Activated naive CD8-positive, alpha-beta T cell treated with anti-CD3 and anti-CD28 coated beads for 36 hours (primary cell): ENCODE results near the gene EFCAB8. TPM values are rescaled to one million over a fixed set of nuclear protein-coding genes. Genes with fewer than 3 reads are reported as not detected.

Experiments used
- DNase-seq: peaks from one replicate; pipeline ENCODE4 v3.0.0; 2021
- H3K27ac Mint-ChIP-seq: one replicate; pipeline ENCODE4 v1.8.0; 2022; ENCODE audit warnings: mild to moderate bottlenecking, moderate library complexity, mixed read lengths
- H3K27me3 Mint-ChIP-seq: one replicate; pipeline ENCODE4 v1.8.0; 2022; ENCODE audit warnings: mild to moderate bottlenecking, mixed read lengths
- H3K36me3 Mint-ChIP-seq: one replicate; pipeline ENCODE4 v1.8.0; 2021; ENCODE audit warnings: mild to moderate bottlenecking, mixed read lengths
- H3K4me1 Mint-ChIP-seq: one replicate; pipeline ENCODE4 v1.8.0; 2021; ENCODE audit warnings: mixed read lengths
- H3K4me3 Mint-ChIP-seq: one replicate; pipeline ENCODE4 v1.8.0; 2022; ENCODE audit warnings: mild to moderate bottlenecking, moderate library complexity, mixed read lengths
- H3K9me3 Mint-ChIP-seq: one replicate; pipeline ENCODE4 v1.8.0; 2022; ENCODE audit warnings: mixed read lengths
- total RNA-seq, 2 experiments: library from RNA; stranded (reverse); gene quantifications; one replicate each; pipeline ENCODE4 v1.2.3, GENCODE V29; 2021

EFCAB8 gene
- total RNA-seq, 2 experiments from 2014 or later, result 0.27 to 0.56 TPM

DNA sequence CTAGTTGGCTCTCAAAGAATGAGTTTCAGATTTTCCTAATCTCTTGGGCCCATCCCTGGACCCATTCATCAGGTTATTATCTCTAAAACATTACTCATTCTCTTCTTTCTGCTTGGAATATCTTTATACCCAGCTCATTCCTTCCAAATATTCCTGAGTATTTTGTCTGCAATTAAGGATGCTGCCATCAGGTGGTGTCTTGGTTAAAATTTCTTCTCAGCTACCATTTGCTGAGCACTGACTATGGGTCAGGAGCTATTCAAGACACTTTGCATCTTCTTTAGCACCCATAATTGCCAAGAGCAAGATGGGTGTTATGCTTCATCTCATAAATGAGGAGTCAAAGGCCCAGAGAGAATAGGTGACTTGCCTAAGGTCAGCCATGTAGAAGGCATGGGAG is 137.1 kb downstream of the EFCAB8 start:
- no peak for DNase-seq
- no peak overlapping the region for H3K27ac Mint-ChIP-seq
- H3K9me3 Mint-ChIP-seq, result peaks cover 12% of the 10 kb centered on the region
- H3K4me3 Mint-ChIP-seq, result no peak overlapping the region
- H3K27me3 Mint-ChIP-seq, result no peaks in the 10 kb centered on the region
- H3K4me1 Mint-ChIP-seq, result peaks cover 38% of the 10 kb centered on the region
- H3K36me3 Mint-ChIP-seq, result peaks cover 3% of the 10 kb centered on the region

DNA sequence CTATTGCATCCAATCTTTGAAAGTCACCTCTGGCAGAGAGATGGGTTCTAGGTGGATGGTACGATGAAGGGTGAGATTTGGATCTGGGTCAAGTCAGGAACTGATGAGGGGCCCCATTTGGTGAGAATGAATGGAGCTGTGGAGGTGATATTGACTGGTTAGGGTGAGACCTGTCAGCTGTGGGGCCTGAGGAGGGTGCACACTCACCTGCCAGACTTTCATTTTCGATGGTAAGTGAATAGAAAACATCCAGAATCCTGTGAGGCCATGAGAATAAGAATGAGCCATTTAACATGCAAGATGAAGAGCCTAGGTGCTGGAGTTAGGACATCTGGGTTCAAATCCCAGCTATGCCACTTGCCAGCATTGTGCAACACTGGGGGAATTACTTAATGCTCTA is 138.7 kb downstream of the EFCAB8 start:
- Mint-ChIP-seq H3K27ac (no peak overlapping the region), H3K4me3 (no peak overlapping the region), H3K9me3 (peaks cover 12% of the 10 kb centered on the region), H3K27me3 (no peaks in the 10 kb centered on the region), H3K36me3 (peaks cover 3% of the 10 kb centered on the region), H3K4me1 (peaks cover 24% of the 10 kb centered on the region)
- DNase-seq, result no peak

DNA sequence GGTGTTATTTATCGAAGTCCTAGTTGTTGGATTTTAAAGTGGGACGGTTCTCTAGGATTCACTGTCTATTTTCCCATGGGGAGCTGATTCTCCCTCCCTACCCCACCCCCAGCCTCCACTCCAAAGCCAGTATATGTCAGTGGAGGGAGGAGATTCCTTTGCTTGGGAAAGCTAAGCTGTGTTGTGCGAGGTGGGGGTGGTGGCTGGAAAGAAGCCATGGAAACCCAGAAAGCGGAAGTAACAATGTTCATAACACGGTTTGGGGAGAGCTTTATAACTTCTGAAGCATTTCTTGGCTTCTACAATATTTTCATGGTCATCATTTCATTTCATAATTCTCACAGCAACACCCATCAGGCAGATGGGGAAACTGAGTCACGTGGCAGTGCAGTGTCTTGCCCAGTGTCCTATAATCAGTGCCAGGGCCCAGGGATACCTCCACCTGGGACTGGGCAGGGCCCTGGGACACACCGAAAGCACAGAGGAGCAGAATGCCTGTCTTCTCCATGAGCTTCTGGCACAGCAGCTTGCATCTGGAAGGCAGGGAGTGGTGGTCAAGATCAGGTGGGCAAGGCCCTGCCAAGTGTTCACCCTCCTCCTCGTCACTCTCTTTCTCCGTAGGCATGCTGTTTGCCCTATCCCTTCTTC is 141.0 kb downstream of the EFCAB8 start:
- no peak overlapping the region for H3K4me3 Mint-ChIP-seq
- no peak overlapping the region for H3K27ac Mint-ChIP-seq
- no peak for DNase-seq
- peaks cover 9% of the 10 kb centered on the region for H3K4me1 Mint-ChIP-seq
- H3K9me3 Mint-ChIP-seq, result peaks cover 8% of the 10 kb centered on the region
- H3K27me3 Mint-ChIP-seq, result no peaks in the 10 kb centered on the region
- H3K36me3 Mint-ChIP-seq, result peaks cover 2% of the 10 kb centered on the region

DNA sequence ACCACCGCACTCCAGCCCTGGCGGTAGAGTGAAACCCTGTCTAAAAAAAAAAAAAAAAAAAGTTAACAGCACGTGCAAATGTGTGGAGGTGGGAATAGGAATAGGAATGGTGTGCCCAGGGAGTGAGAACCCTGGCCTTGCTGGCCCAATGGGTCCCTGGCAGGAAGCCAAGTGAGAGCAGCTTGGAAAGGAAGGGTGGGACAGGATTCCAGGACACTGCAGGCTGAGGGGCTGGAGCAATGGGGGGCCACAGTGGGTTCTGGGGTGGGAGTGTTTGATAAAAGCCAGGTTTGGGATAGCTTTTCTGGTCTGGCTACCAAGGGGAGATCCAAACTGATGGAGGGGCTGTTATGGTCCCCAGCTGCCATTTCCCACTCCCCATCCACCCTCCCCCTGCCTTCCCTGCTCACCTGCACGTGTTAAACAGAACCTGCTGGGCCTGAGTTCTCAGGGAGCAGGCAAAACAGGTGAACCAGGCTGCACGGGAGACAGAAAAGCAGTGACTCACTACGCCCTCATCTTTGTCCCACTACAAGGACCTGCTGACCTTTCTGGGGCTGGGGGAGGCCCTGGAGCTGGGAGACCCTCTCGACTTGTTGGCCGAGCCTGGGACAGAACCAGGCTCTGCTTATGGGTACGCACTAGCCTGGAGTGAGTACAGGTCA is 142.2 kb downstream of the EFCAB8 start:
- Mint-ChIP-seq H3K9me3 (peaks cover 3% of the 10 kb centered on the region), H3K27me3 (no peaks in the 10 kb centered on the region), H3K27ac (no peak overlapping the region), H3K4me3 (no peak overlapping the region), H3K36me3 (peaks cover 2% of the 10 kb centered on the region), H3K4me1 (peaks cover 12% of the 10 kb centered on the region)
- no peak for DNase-seq

DNA sequence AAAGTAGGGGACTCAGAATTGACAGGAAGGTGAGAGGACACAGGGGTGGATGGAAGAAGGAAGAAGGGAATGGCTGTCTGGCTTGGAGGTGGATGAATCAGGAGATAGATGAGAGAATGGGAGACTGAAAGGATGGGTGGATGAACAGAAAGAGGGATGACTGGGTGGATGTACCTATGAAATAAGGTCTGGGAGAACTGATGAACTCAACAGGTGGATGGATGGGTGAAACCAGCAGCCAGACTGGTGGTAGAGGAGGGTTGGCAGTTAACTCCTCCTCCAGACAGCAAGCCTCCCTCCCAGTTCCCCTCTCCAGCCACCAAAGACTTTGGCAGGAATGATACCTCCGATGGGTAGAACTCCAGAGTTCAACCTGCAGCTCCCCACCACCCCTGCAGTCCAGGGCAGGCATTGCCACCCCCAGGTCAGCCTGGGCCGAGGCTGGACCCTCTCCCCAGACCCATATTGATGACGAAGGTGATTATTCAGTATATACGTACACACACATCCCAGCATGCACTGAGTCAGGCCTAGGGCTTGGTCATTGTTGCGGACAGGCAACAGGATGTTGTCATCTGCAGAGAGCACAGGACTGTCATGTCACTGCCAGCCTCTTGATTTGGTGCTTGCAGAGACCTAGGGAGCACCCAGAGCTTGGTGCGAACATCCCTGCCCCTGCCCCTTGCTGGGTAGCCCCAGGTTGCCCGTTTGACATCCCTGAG is 143.5 kb downstream of the EFCAB8 start:
- DNase-seq, result no peak
- H3K27ac Mint-ChIP-seq, result no peak overlapping the region
- H3K4me3 Mint-ChIP-seq, result no peak overlapping the region
- H3K27me3 Mint-ChIP-seq, result no peaks in the 10 kb centered on the region
- peaks cover 3% of the 10 kb centered on the region for H3K9me3 Mint-ChIP-seq
- peaks cover 10% of the 10 kb centered on the region for H3K4me1 Mint-ChIP-seq
- peaks cover 2% of the 10 kb centered on the region for H3K36me3 Mint-ChIP-seq

DNA sequence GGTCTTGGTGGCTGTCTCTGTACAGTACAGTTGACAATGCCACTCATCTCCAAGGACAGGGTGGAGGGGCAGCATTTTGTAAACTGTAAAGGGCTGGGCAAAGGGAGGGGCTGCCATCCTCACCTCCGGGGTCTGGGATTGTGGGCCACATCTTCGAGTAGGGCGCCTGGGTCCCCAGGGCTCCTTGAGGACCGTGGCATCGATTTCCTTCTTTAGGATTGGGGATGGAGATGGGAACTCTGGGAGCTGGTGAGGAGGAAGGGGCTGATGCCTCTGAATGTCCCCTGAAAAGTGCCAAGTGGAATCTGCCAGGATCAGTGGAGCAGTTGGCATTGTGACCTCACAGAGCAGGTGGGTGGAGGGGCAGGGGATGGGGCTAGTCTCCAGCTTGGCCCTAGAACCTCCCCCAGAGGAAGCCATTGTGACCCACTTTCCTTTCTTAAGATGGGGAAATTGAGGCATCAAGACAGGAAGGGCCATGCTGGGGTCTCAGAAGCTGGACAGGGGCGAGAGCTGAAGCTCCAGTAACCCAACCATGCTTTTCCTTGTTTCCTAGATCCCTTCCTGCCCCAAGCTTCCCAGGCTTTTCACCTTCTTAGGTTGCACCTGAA is 145.5 kb downstream of the EFCAB8 start, which contains the start of gene SUN5:
TSS of gene SUN5 (minus strand) at position 293 of the 611 bp plus-strand sequence. CDS start at position 200, 93 bp downstream.
- Mint-ChIP-seq H3K9me3 (peaks cover 3% of the 10 kb centered on the region), H3K27ac (no peak within 1 kb of the TSS), H3K4me1 (peaks cover 6% of the 10 kb centered on the region), H3K4me3 (no peak within 1 kb of the TSS), H3K36me3 (peaks cover 2% of the 10 kb centered on the region), H3K27me3 (no peaks in the 10 kb centered on the region)
- DNase-seq, result no peak

DNA sequence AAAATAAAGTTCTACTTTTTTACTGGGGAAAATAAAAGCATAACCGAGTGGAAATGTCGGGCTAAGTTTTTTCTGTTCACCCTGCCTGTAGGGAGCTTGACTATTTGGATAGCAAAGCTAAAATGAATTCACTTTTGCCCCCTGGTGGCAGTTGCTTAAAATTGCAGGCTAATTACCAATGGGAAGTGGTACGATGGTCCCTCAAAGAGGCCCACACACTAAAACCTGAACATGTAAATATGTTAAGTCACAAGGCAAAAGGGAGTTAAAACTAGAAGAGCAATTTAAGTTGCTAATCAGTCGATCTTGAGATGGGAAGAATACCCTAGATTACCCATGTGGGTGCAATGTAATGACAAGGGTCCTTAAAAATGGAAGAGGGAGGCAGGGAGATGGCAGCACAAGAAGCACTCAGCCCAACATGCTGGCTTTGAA is 146.4 kb downstream of the EFCAB8 start:
- Mint-ChIP-seq H3K9me3 (peaks cover 3% of the 10 kb centered on the region), H3K27ac (no peak overlapping the region), H3K4me1 (peaks cover 4% of the 10 kb centered on the region), H3K36me3 (peaks cover 2% of the 10 kb centered on the region), H3K27me3 (no peaks in the 10 kb centered on the region), H3K4me3 (no peak overlapping the region)
- DNase-seq, result peak; percentile 8

DNA sequence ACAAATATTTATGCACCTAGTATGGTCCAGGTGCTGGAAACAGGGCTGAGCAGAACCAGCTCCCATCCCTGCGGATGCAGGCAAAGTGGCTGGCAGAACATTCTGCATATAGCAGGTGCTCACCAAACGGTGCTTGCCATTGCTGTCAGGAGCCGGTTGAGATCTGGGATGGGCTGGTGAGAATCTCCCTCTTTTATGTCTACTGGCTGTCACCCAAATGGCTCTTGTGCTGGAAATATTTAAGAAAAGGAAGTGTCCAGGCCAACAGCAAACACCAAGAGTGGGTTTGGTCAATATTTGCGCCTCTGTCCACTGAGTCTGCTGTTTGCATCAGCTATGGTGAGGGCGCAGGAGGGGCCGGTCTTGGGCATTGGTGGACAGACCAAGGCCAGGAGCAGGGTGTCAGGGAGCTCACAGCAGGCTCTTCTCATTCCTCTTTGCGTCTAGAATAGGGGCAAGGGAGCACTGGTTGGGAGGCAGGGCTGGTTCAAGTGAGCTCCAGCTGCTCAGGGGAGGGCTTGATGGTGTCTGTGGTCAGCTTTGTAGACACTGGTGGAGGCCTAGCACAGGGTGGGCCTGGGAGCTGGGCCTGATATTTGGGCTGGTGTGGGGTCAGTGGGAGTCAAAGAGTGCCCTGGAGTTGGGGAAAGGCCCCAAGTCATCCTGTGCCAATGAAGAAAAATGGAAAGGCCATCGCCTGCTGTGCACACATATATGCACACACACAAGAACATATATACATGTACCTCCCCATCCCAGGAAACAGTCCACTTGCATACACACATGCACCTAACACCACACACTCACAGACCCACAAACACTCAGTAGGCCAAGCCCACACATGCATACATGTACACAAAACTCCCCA is 147.4 kb downstream of the EFCAB8 start:
- Mint-ChIP-seq H3K4me1 (peaks cover 4% of the 10 kb centered on the region), H3K36me3 (peaks cover 2% of the 10 kb centered on the region)
- no peak for DNase-seq

DNA sequence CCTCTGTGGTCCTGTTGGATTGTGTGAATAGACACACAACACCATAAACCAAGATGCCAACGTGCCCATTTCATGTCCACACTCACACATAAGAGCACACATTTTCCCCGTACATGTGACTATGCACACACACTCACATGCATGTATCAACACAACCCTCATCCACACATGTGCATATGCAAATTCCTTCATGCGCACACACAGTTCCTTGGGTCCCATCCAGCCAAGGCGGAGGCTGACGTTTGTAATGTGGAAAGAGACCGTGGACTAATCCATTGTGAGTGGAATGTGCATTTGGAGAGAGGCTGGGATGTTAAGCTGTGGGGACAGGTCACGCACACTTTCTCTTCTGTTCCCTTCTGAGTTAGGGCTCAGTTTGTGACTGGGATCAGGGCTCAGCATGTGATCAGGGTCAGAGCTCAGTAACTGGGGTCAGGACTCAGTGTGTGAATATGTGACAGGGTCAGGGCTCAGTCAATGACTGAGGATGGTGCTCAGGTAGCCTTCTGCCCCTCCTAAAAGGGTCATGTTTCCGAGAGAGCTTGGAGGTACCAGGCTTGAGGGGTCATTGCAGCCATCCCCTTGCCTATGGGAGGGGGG is 148.2 kb downstream of the EFCAB8 start:
- H3K27me3 Mint-ChIP-seq, result no peaks in the 10 kb centered on the region
- no peak overlapping the region for H3K27ac Mint-ChIP-seq
- H3K4me1 Mint-ChIP-seq, result peaks cover 2% of the 10 kb centered on the region
- DNase-seq, result no peak
- H3K4me3 Mint-ChIP-seq, result no peak overlapping the region
- peaks cover 3% of the 10 kb centered on the region for H3K9me3 Mint-ChIP-seq
- peaks cover 2% of the 10 kb centered on the region for H3K36me3 Mint-ChIP-seq

More for the DNA sequence above, 147.4 kb downstream of the EFCAB8 start:
- Mint-ChIP-seq H3K27me3 (no peaks in the 10 kb centered on the region), H3K4me3 (no peak overlapping the region), H3K27ac (no peak overlapping the region), H3K9me3 (peaks cover 3% of the 10 kb centered on the region)

DNA sequence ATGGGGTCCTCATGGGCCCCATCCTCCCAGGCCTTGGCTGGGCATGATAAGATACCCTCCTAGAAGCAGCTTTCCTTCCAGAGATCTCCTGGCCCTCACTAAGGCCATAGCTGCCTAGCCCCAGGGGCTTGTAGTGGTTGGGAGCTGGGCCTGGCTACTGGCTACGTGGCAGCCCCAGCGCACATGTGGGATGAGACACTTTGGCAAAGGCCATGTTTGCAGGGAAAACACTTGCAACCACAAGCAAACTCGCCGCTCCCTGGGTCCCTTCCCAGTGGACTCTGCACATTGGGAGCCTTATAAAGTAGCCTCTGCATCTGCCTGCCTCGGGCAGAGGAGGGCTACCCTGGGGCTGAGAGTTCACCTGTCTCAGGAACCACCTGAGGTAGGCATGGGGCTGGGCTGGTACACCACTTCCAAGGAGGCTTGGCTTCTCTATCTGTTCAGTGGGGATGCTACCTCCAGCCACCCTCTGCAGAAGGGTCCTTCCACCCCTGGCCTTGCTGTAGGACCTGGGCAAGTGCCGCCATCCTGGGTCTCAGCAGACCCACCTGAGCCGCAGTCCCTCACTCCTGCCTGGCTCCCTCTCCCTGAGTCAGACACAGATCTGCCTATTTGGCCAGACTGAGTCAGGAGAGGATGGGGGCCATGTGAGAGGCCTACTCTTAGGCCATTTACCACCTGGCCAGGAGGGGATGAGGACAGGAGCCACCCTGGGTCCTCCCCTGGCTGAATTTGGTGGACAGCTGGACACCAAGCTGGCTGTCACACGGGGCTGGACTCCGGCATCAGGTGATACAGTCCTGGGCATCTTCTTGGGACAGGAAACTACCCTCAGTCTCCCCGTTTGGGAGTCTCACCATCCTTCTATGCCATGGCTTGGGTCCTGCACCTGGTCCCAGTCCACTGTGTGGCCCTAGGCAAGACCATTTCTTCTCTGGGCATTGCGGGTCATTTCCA is 148.9 kb downstream of the EFCAB8 start, which contains the start of gene BPIFB2:
TSS of gene BPIFB2 (plus strand) at position 329 of the 960 bp plus-strand sequence. CDS start 871 bp downstream, outside the sequence.
- Mint-ChIP-seq H3K9me3 (peaks cover 3% of the 10 kb centered on the region), H3K36me3 (peaks cover 2% of the 10 kb centered on the region), H3K4me1 (peaks cover 2% of the 10 kb centered on the region), H3K27ac (no peak within 1 kb of the TSS), H3K27me3 (no peaks in the 10 kb centered on the region), H3K4me3 (no peak within 1 kb of the TSS)
- DNase-seq, result no peak

DNA sequence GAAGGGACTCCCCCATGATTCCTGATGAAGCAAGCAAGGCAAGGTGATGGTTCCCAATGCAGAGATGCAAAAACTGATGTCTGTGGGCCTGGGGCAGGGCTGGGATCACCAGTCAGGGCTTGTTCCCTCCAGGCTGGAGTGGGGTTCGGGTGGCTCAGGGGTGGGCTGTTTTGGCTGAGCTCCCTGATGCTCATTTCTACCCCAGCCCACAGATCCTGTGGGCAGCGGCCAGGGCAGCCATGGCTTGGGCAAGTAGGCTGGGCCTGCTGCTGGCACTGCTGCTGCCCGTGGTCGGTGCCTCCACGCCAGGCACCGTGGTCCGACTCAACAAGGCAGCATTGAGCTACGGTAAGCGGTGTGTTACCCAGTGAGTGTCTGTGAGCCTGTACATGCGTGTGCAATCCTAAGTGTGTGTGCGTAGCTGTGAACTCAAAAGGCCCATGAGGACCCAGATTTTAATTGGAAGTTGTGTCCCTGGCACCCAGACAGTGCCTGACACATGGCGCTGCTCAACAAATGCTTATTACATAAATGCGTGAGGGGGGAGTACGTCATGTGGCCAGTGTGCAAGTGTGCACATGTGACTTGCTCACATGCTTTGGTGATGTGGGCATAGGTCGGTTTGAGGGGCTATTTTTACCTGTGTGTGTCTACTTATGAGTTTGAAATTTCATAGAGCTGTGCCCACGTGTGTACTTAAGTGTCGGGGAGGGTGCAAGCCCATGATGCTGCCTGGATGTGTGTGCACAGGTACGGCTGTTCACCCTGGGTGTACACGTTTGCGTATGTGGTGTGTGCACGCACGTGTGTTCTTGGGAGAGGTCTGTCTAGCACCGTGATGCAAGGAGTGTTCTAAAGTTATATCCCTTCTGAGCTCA is 149.9 kb downstream of the EFCAB8 start:
- DNase-seq, result no peak
- Mint-ChIP-seq H3K9me3 (peaks cover 3% of the 10 kb centered on the region), H3K27me3 (no peaks in the 10 kb centered on the region), H3K36me3 (peaks cover 2% of the 10 kb centered on the region), H3K27ac (no peak overlapping the region), H3K4me1 (peaks cover 2% of the 10 kb centered on the region), H3K4me3 (no peak overlapping the region)
